K562 (cell line): ENCODE data around the gene CALHM4. TPM values are rescaled to one million over a fixed set of nuclear protein-coding genes. Genes with fewer than 3 reads are reported as not detected.

Experiments used
- ARID1B ChIP-seq: fragments of 450-650 bp; IDR thresholded peaks from 2 replicates; pipeline ENCODE4 v1.6.1; 2016; ENCODE audit warnings: antibody characterized with exemption, mild to moderate bottlenecking, inconsistent platforms
- ATF1 ChIP-seq, 2 experiments: fragments of 450-650 bp in 1 of 2; IDR thresholded peaks; 2 replicates each; pipeline ENCODE4 v1.6.1; 2016; ENCODE audit warnings: missing compliant biosample characterization in 1 of 2, missing genetic modification characterization in 1 of 2
- BRF1 ChIP-seq: IDR thresholded peaks from 3 replicates; pipeline ENCODE4 v1.6.1; 2011; ENCODE audit warnings: borderline replicate concordance, mild to moderate bottlenecking; ENCODE audit not compliant: insufficient read length; ENCODE audit errors: extremely low read depth
- HDAC1 ChIP-seq, 2 experiments: fragments of 450-650 bp; IDR thresholded peaks; 2 replicates each; pipeline ENCODE4 v1.6.1; 2016 to 2017; ENCODE audit warnings: inconsistent platforms in 1 of 2, mild to moderate bottlenecking in 1 of 2, moderate library complexity in 1 of 2
- JUND ChIP-seq, 2 experiments: IDR thresholded peaks; 2 replicates in 1 of 2; 3 replicates in 1 of 2; pipeline ENCODE4 v1.6.1; 2011; ENCODE audit warnings: borderline replicate concordance in 2 of 2, low read depth in 2 of 2, low read length in 2 of 2, improper control_type of control experiment in 1 of 2, missing biosample characterization in 1 of 2, missing genetic modification characterization in 1 of 2, missing genetic modification reagents in 1 of 2
- KDM1A ChIP-seq, 2 experiments: fragments of 450-650 bp; IDR thresholded peaks; 2 replicates each; pipeline ENCODE4 v1.6.1; 2016; ENCODE audit warnings: mild to moderate bottlenecking in 2 of 2
- KLF16 ChIP-seq: IDR thresholded peaks from 2 replicates; pipeline ENCODE4 v1.6.1; 2016; ENCODE audit warnings: antibody characterized with exemption
- MYC ChIP-seq, 2 experiments: fragments of 250-450 bp in 1 of 2; sonication (Bioruptor Pico) in 1 of 2; IDR thresholded peaks; 2 replicates each; pipeline versions ENCODE4 v1.5.1 to v1.6.1; 2012 to 2021; ENCODE audit warnings: low read depth in 2 of 2, borderline replicate concordance in 1 of 2, improper control_type of control experiment in 1 of 2, low read length in 1 of 2, mild to moderate bottlenecking in 1 of 2, moderate library complexity in 1 of 2
- NELFE ChIP-seq: IDR thresholded peaks from 2 replicates; pipeline ENCODE4 v1.6.1; 2011; ENCODE audit warnings: mild to moderate bottlenecking; ENCODE audit not compliant: insufficient read depth, insufficient read length
- NFIC ChIP-seq: fragments of 450-650 bp; IDR thresholded peaks from 2 replicates; pipeline ENCODE4 v1.6.1; 2017; ENCODE audit warnings: mild to moderate bottlenecking, inconsistent platforms
- PHB ChIP-seq: fragments of 250-450 bp; sonication (Bioruptor Pico); IDR thresholded peaks from 2 replicates; pipeline ENCODE4 v1.5.0; 2021
- POLR2A ChIP-seq: fragments of 450-650 bp; conservative IDR thresholded peaks from 2 replicates; pipeline ENCODE4 v1.6.1; 2016
- POLR2AphosphoS5 ChIP-seq: IDR thresholded peaks from 2 replicates; pipeline ENCODE4 v1.6.1; 2011; ENCODE audit warnings: mild to moderate bottlenecking, low read depth, low read length, moderate library complexity; ENCODE audit not compliant: control insufficient read depth, insufficient read depth
- TEAD2 ChIP-seq: fragments of 450-650 bp; IDR thresholded peaks from 2 replicates; pipeline ENCODE4 v1.6.1; 2016; ENCODE audit warnings: missing genetic modification characterization, control low read depth, missing compliant biosample characterization
- TEAD4 ChIP-seq, 2 experiments: sonication (generic) in 1 of 2; formaldehyde crosslinking in 1 of 2; IDR thresholded peaks; 2 replicates each; pipeline versions ENCODE4 v1.6.1 to v1.8.0; 2012 to 2022; ENCODE audit warnings: borderline replicate concordance in 1 of 2, inconsistent platforms in 1 of 2, low read length in 1 of 2, mild to moderate bottlenecking in 1 of 2, missing genetic modification reagents in 1 of 2
- TFAM ChIP-seq: fragments of 250-450 bp; sonication (Bioruptor Pico); conservative IDR thresholded peaks from 2 replicates; pipeline ENCODE4 v1.5.0; 2021; ENCODE audit warnings: mild to moderate bottlenecking, moderate library complexity
- WHSC1 ChIP-seq: IDR thresholded peaks from one replicate; pipeline ENCODE4 v1.6.1; 2012; ENCODE audit warnings: low read length, control low read depth, inconsistent platforms
- ZEB2 ChIP-seq: fragments of 450-650 bp; IDR thresholded peaks from 2 replicates; pipeline ENCODE4 v1.6.1; 2016
- ZNF239 ChIP-seq: fragments of 250-450 bp; sonication (Bioruptor Pico); IDR thresholded peaks from 2 replicates; pipeline ENCODE4 v1.4.0; 2020; ENCODE audit warnings: mild to moderate bottlenecking
- ZNF699 ChIP-seq: fragments of 250-450 bp; sonication (Bioruptor Pico); IDR thresholded peaks from 2 replicates; pipeline ENCODE4 v1.8.0; 2021; ENCODE audit warnings: mild to moderate bottlenecking, moderate library complexity; ENCODE audit not compliant: insufficient replicate concordance
- polyA plus RNA-seq, 8 experiments: library from polyadenylated mRNA; depleted of rRNA in 4 of 8; stranded (reverse) in 5 of 8; unstranded in 3 of 8; fragments of >200 nt; fragmentation: Nextera tagmentation in 2 of 8; fragmentation: Illumina TruSeq in 1 of 8; extraction: Ambion mirVana in 2 of 8; extraction: Trizol in 1 of 8; gene quantifications; 2 replicates each; pipeline versions ENCODE4 v1.2.1 to v1.2.3, GENCODE V29; 2011 to 2014; ENCODE audit warnings: inconsistent platforms in 1 of 8, missing spikeins in 1 of 8
- total RNA-seq, 7 experiments: library from RNA; depleted of rRNA in 6 of 7; stranded (reverse); fragments of >200 nt in 6 of 7; fragmentation: Illumina TruSeq in 2 of 7; extraction: Trizol in 2 of 7; gene quantifications; 2 replicates each; pipeline versions ENCODE4 v1.2.1 to v1.2.3, GENCODE V29; 2011 to 2021; ENCODE audit warnings: low replicate concordance in 1 of 7
- TF ChIP-seq, protein P1 (sequence below): fragments of 250-450 bp; sonication (Bioruptor Pico); IDR thresholded peaks from 2 replicates; pipeline ENCODE4 v1.8.0; 2022; ENCODE audit warnings: moderate library complexity, mild to moderate bottlenecking, inconsistent platforms
- TF ChIP-seq, protein P2 (sequence below): sonication (generic); formaldehyde crosslinking; IDR thresholded peaks from 2 replicates; pipeline ENCODE4 v1.8.0; 2022; ENCODE audit warnings: mild to moderate bottlenecking, missing genetic modification reagents, borderline replicate concordance
- TF ChIP-seq, protein P3 (sequence below): fragments of 200-800 bp; sonication (Bioruptor generic); IDR thresholded peaks from 2 replicates; pipeline ENCODE4 v1.6.1; 2017; ENCODE audit warnings: missing genetic modification characterization, missing compliant biosample characterization

The CALHM4 gene
- total and polyA plus RNA-seq, 9 of the 15 experiments (the other 6 are each of a cell fraction or from before 2014, with no cell fraction given) = not detected

DNA sequence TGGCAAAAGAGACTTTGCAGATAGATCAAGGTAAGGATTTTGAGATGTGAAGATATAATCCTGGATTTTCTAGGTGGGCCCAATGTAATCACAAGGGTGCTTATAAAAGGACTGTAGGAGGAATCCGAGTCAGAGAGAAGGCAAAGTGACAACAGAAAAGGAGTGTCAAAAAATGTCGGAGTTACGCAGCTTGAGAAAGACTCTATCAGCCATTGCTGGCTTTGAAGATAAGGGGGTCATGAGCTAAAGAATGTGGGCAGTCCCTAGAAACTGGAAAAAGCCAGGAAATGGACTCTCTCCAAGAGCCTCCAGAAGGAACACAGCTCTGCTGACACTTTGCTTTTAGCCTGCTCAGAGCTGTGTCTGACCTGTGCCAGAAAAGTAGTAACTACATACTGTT is 9.1 kb downstream of the CALHM4 start (continued):
- TF ChIP-seq, protein P1, sequence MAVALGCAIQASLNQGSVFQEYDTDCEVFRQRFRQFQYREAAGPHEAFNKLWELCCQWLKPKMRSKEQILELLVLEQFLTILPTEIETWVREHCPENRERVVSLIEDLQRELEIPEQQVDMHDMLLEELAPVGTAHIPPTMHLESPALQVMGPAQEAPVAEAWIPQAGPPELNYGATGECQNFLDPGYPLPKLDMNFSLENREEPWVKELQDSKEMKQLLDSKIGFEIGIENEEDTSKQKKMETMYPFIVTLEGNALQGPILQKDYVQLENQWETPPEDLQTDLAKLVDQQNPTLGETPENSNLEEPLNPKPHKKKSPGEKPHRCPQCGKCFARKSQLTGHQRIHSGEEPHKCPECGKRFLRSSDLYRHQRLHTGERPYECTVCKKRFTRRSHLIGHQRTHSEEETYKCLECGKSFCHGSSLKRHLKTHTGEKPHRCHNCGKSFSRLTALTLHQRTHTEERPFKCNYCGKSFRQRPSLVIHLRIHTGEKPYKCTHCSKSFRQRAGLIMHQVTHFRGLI = no peak
- TF ChIP-seq BRF1 (no peak), HDAC1 (IDR thresholded peaks at IDR 0.05) (peak in 1 of 2 experiments; percentile 40; a peak in 1 of 4 replicates), ARID1B (peak; percentile 88), ZNF699 (no peak), PHB (CRISPR knock-in tag) (no peak), KDM1A (IDR thresholded peaks at IDR 0.05) (no peak), NFIC (peak; percentile 57; the same call in 1 of the 2 replicates), ATF1 (CRISPR knock-in tag; IDR thresholded peaks at IDR 0.05) (no peak), ATF1 (tag; IDR thresholded peaks at IDR 0.05) (peak; percentile 33; the same call in 1 of the 2 replicates), KLF16 (no peak), NELFE (no peak), ZNF239 (no peak), ZEB2 (no peak), POLR2A (no peak), MYC (IDR thresholded peaks at IDR 0.05; ENCODE audit: low read depth, low read length) (no peak), MYC (CRISPR knock-in tag; IDR thresholded peaks at IDR 0.05; ENCODE audit: borderline replicate concordance, low read depth) (no peak), WHSC1 (no peak), JUND (IDR thresholded peaks at IDR 0.05; ENCODE audit: borderline replicate concordance, low read depth, low read length) (no peak), JUND (tag; IDR thresholded peaks at IDR 0.05; ENCODE audit: borderline replicate concordance, low read depth, low read length) (peak; percentile 39; the same call in 1 of the 3 replicates), TFAM (no peak), TEAD2 (no peak; the same call in 1 of the 2 replicates), TEAD4 (IDR thresholded peaks at IDR 0.05; ENCODE audit: low read length) (peak; percentile 84), TEAD4 (CRISPR knock-in tag; IDR thresholded peaks at IDR 0.05; ENCODE audit: borderline replicate concordance) (no peak), POLR2AphosphoS5 (peak; percentile 36; the same call in 1 of the 2 replicates)
- TF ChIP-seq, protein P2, sequence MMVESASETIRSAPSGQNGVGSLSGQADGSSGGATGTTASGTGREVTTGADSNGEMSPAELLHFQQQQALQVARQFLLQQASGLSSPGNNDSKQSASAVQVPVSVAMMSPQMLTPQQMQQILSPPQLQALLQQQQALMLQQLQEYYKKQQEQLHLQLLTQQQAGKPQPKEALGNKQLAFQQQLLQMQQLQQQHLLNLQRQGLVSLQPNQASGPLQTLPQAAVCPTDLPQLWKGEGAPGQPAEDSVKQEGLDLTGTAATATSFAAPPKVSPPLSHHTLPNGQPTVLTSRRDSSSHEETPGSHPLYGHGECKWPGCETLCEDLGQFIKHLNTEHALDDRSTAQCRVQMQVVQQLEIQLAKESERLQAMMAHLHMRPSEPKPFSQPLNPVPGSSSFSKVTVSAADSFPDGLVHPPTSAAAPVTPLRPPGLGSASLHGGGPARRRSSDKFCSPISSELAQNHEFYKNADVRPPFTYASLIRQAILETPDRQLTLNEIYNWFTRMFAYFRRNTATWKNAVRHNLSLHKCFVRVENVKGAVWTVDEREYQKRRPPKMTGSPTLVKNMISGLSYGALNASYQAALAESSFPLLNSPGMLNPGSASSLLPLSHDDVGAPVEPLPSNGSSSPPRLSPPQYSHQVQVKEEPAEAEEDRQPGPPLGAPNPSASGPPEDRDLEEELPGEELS (CRISPR knock-in tag) = no peak
- TF ChIP-seq, protein P3, sequence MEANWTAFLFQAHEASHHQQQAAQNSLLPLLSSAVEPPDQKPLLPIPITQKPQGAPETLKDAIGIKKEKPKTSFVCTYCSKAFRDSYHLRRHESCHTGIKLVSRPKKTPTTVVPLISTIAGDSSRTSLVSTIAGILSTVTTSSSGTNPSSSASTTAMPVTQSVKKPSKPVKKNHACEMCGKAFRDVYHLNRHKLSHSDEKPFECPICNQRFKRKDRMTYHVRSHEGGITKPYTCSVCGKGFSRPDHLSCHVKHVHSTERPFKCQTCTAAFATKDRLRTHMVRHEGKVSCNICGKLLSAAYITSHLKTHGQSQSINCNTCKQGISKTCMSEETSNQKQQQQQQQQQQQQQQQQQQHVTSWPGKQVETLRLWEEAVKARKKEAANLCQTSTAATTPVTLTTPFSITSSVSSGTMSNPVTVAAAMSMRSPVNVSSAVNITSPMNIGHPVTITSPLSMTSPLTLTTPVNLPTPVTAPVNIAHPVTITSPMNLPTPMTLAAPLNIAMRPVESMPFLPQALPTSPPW (CRISPR knock-in tag) = peak; percentile 40; the same call in 1 of the 2 replicates
